Mucosa of gallbladder (tissue), 1 donor: Measurements from ENCODE around the gene TMEM131L. TPM values are rescaled to one million over a fixed set of nuclear protein-coding genes. Genes with fewer than 3 reads are reported as not detected.
"Not testable (repeated sequence)": the region's sequence is repeated elsewhere in the genome, so short reads cannot be mapped to it uniquely, and the experiment has no call there.

Experiments
- DNase-seq: peaks from one replicate; pipeline ENCODE4 v3.0.0-alpha.2; 2020; ENCODE audit warnings: low spot score
- total RNA-seq: library from RNA; stranded (reverse); gene quantifications from one replicate; pipeline ENCODE4 v1.2.1, GENCODE V29; 2021
- donor health status: DM: no; HTN: no; CAD: no.

The TMEM131L gene
- total RNA-seq, 1 donor from 2014 or later: 11.7 TPM

- no peak for DNase-seq
Observed at GRCh38 chr4:153507310-153508073, 41.3 kb downstream of the TMEM131L start.

GRCh38 chr4:153509212-153509611 lies 43.1 kb downstream of the TMEM131L start:
- not testable (repeated sequence) for DNase-seq

- DNase-seq: no peak
Observed at GRCh38 chr4:153509724-153510123, 43.6 kb downstream of the TMEM131L start.

GRCh38 chr4:153510252-153511001 lies 44.3 kb downstream of the TMEM131L start:
- DNase-seq: no peak

- no peak for DNase-seq
Observed at GRCh38 chr4:153511104-153511503, 44.9 kb downstream of the TMEM131L start.

GRCh38 chr4:153512162-153512852 lies 46.1 kb downstream of the TMEM131L start:
- DNase-seq: no peak

GRCh38 chr4:153512952-153513500 lies 46.9 kb downstream of the TMEM131L start:
- no peak for DNase-seq

- no peak for DNase-seq
Observed at GRCh38 chr4:153513596-153513995, 47.4 kb downstream of the TMEM131L start.

- no peak for DNase-seq
Observed at GRCh38 chr4:153514001-153514526, 47.9 kb downstream of the TMEM131L start.

- DNase-seq: no peak
Observed at GRCh38 chr4:153514688-153515426, 48.7 kb downstream of the TMEM131L start.

GRCh38 chr4:153517159-153517558 lies 51.0 kb downstream of the TMEM131L start:
- no peak for DNase-seq

GRCh38 chr4:153518001-153518400 lies 51.8 kb downstream of the TMEM131L start:
- DNase-seq: peak; percentile 53

GRCh38 chr4:153518637-153519389 lies 52.7 kb downstream of the TMEM131L start:
- peak; percentile 58 for DNase-seq

- no peak for DNase-seq
Observed at GRCh38 chr4:153519687-153520086, 53.5 kb downstream of the TMEM131L start.

GRCh38 chr4:153520227-153520626 lies 54.1 kb downstream of the TMEM131L start:
- no peak for DNase-seq

GRCh38 chr4:153520801-153521329 lies 54.7 kb downstream of the TMEM131L start:
- no peak for DNase-seq

- no peak for DNase-seq
Observed at GRCh38 chr4:153521478-153521877, 55.3 kb downstream of the TMEM131L start.

- DNase-seq: no peak
Observed at GRCh38 chr4:153521999-153522801, 56.0 kb downstream of the TMEM131L start.

GRCh38 chr4:153522802-153523094 lies 56.6 kb downstream of the TMEM131L start:
- DNase-seq: no peak
